Upper lobe of right lung (tissue), 1 donor: ENCODE measurements around the gene CUL5. TPM values are rescaled to one million over a fixed set of nuclear protein-coding genes. Genes with fewer than 3 reads are reported as not detected.
A peak's percentile ranks its signal among the peaks of the same experiment; 100 is the strongest.

Source experiments
- ATAC-seq: fragments of 200-7000 bp; cut with Tn5 transposase; one replicate; pipeline ENCODE4 v1.9.1; 2020; ENCODE audit warnings: mild to moderate bottlenecking, moderate library complexity
- DNase-seq: peaks from one replicate; pipeline ENCODE4 v3.0.0-alpha.2; 2020
- H3K27ac ChIP-seq: fragments of 200-600 bp; one replicate; pipeline ENCODE4 v1.8.0; 2022
- H3K27me3 ChIP-seq: fragments of 200-600 bp; one replicate; pipeline ENCODE4 v1.8.0; 2022; ENCODE audit warnings: mild to moderate bottlenecking
- H3K36me3 ChIP-seq: fragments of 200-600 bp; one replicate; pipeline ENCODE4 v1.8.0; 2022
- H3K4me1 ChIP-seq: fragments of 200-600 bp; one replicate; pipeline ENCODE4 v1.8.0; 2022
- H3K4me3 ChIP-seq: fragments of 200-600 bp; one replicate; pipeline ENCODE4 v1.8.0; 2022; ENCODE audit warnings: mild to moderate bottlenecking
- H3K9me3 ChIP-seq: fragments of 200-600 bp; one replicate; pipeline ENCODE4 v1.8.0; 2022
- CTCF ChIP-seq: fragments of 200-600 bp; IDR thresholded peaks from one replicate; pipeline ENCODE4 v1.8.0; 2022; ENCODE audit warnings: antibody characterized with exemption
- intact Hi-C: fragments of 100-400 bp; cut with DNase I; formaldehyde crosslinking; loops from one replicate; pipeline ENCODE4 v1.11.0; 2022
- total RNA-seq: library from RNA; stranded (reverse); fragmentation: NEBNext Ultra II Directional; extraction: Animal tissue kit (Norgen Biotek cat#: 25700); gene quantifications from one replicate; pipeline ENCODE4 v1.2.1, GENCODE V29; 2021
- donor health status: DM: no; HTN: yes; CAD: no; lungs with severe emphysema.

CUL5 gene
- total RNA-seq, 1 donor from 2014 or later = 37.9 TPM

- intact Hi-C loops = no loop called here
- H3K4me1 ChIP-seq = no peaks in the 10 kb centered on the region
- no peaks in the 10 kb centered on the region for H3K27me3 ChIP-seq
- DNase-seq (no peak), ATAC-seq (no peak)
- H3K9me3 ChIP-seq = no peaks in the 10 kb centered on the region
- H3K36me3 ChIP-seq = no peaks in the 10 kb centered on the region
- no peak overlapping the region for H3K27ac ChIP-seq
- no peak overlapping the region for H3K4me3 ChIP-seq
- TF ChIP-seq CTCF = no peak
Measured at GRCh38 chr11:107998761-107999160, 9.9 kb upstream of the CUL5 start.

GRCh38 chr11:107999759-108000455 lies 8.8 kb upstream of the CUL5 start:
- Histone ChIP-seq H3K9me3 (no peaks in the 10 kb centered on the region), H3K4me3 (no peak overlapping the region), H3K27me3 (no peaks in the 10 kb centered on the region), H3K36me3 (no peaks in the 10 kb centered on the region), H3K4me1 (no peaks in the 10 kb centered on the region), H3K27ac (no peak overlapping the region)
- ATAC-seq (peak; percentile 45), DNase-seq (no peak)
- TF ChIP-seq CTCF = peak; percentile 42
- intact Hi-C loops = no loop called here

GRCh38 chr11:108002476-108002875 lies 6.2 kb upstream of the CUL5 start:
- intact Hi-C loops = no loop called here
- H3K9me3 ChIP-seq = no peaks in the 10 kb centered on the region
- no peak overlapping the region for H3K4me3 ChIP-seq
- no peak for TF ChIP-seq CTCF
- H3K27me3 ChIP-seq = no peaks in the 10 kb centered on the region
- no peaks in the 10 kb centered on the region for H3K36me3 ChIP-seq
- ATAC-seq (no peak), DNase-seq (no peak)
- no peaks in the 10 kb centered on the region for H3K4me1 ChIP-seq
- H3K27ac ChIP-seq = no peak overlapping the region

- DNase-seq (no peak), ATAC-seq (no peak)
- Histone ChIP-seq H3K27ac (no peak overlapping the region), H3K36me3 (no peaks in the 10 kb centered on the region), H3K9me3 (no peaks in the 10 kb centered on the region), H3K27me3 (no peaks in the 10 kb centered on the region), H3K4me1 (peaks cover 6% of the 10 kb centered on the region), H3K4me3 (no peak overlapping the region)
- intact Hi-C loops = no loop called here
- no peak for TF ChIP-seq CTCF
Measured at GRCh38 chr11:108003623-108004022, 5.1 kb upstream of the CUL5 start.

- Histone ChIP-seq H3K36me3 (no peaks in the 10 kb centered on the region), H3K4me3 (no peak overlapping the region), H3K27ac (no peak overlapping the region), H3K9me3 (no peaks in the 10 kb centered on the region), H3K27me3 (no peaks in the 10 kb centered on the region), H3K4me1 (peaks cover 36% of the 10 kb centered on the region)
- DNase-seq (no peak), ATAC-seq (no peak)
- intact Hi-C loops = no loop called here
- no peak for TF ChIP-seq CTCF
Measured at GRCh38 chr11:108007819-108008218, 879 bp upstream of the CUL5 start.
